ENCODE results near the gene SH3D19. TPM values are rescaled to one million over a fixed set of nuclear protein-coding genes. Genes with fewer than 3 reads are reported as not detected.

Gene SH3D19
- total RNA-seq, 1 experiment from 2014 or later, result 29.7 TPM

DNA sequence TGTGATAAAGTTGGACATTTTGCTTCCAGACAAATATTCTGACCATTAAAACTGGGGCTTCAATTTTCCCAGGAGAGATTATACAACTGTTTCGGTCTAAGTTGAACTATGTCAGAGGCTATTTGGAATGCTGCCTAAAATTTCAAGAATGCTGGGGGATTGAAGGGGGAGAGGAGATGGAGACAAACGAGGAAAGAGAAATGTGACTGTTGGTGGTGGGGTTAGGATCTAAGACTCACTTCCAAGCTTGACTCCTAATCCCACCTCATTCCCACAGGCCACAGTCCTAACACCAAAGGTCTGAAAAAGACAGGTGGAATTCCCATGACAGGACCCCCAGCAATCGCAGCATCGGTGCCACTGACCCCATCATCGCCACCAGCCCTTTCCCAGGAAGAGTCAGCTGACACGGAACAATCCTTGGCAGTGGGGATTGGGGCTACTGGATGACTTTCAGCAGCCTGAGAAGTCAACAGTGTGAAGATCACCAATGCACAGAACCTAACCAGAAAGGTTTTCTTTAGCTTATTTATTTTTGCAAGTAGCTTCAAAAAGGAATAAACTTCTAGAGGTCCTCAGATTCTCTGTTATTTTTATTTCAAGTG is 122.5 kb downstream of the SH3D19 start:
- Histone ChIP-seq H3K14ac (ENCODE audit: insufficient read depth, low read length) (no peak overlapping the region; the same call in 1 of the 2 replicates), H2BK20ac (ENCODE audit: low read depth, low read length, poor library complexity, severe bottlenecking) (no peak overlapping the region), H4K91ac (ENCODE audit: insufficient read length, low read depth, low read length) (no peak overlapping the region), H3K4me2 (ENCODE audit: insufficient read depth, insufficient read length, low read length) (no peak overlapping the region), H3K23ac (ENCODE audit: insufficient read length, low read depth, low read length) (no peak overlapping the region), H3K18ac (ENCODE audit: insufficient read length, low read depth, low read length) (no peak overlapping the region), H3K9ac (ENCODE audit: extremely low read depth, insufficient read length, low read length) (no peak overlapping the region), H3K79me2 (ENCODE audit: insufficient read depth, low read length) (0 out of 2 replicates have a peak, but pooled peaks cover 2% of the 10 kb centered on the region), H3K27ac (ENCODE audit: insufficient read length, low read depth, low read length) (no peak overlapping the region), H3K9me3 (ENCODE audit: control insufficient read depth, low read depth, low read length) (no peaks in the 10 kb centered on the region), H3K4me1 (ENCODE audit: insufficient read depth, low read length) (peaks cover 2% of the 10 kb centered on the region), H3K4ac (ENCODE audit: low read depth, low read length) (no peak overlapping the region), H3K79me1 (ENCODE audit: insufficient read depth, low read depth, low read length, poor library complexity, severe bottlenecking) (no peaks in the 10 kb centered on the region), H4K5ac (ENCODE audit: insufficient read length, low read depth, low read length) (no peak overlapping the region), H2BK12ac (ENCODE audit: insufficient read length, low read depth, low read length) (no peak overlapping the region), H2AK5ac (ENCODE audit: insufficient read length, low read length) (no peak overlapping the region), H3K27me3 (ENCODE audit: insufficient read depth, low read length) (no peaks in the 10 kb centered on the region), H2BK5ac (ENCODE audit: insufficient read length, low read length) (no peak overlapping the region), H2AFZ (ENCODE audit: low read length) (no peak overlapping the region), H4K8ac (replicated peaks; ENCODE audit: insufficient read length, low read depth, low read length) (no peak overlapping the region), H3T11ph (ENCODE audit: low read length) (no peak overlapping the region), H3K23me2 (ENCODE audit: insufficient read length, low read depth, low read length, poor library complexity, severe bottlenecking) (no peaks in the 10 kb centered on the region), H3K56ac (ENCODE audit: insufficient read length, low read depth, low read length) (no peak overlapping the region), H4K20me1 (ENCODE audit: control insufficient read depth, insufficient read depth, insufficient read length) (no peaks in the 10 kb centered on the region), H2BK15ac (ENCODE audit: low read depth, low read length) (no peak overlapping the region), H2BK120ac (ENCODE audit: low read depth, low read length, poor library complexity, severe bottlenecking) (no peak overlapping the region)
- Mint-ChIP-seq H3K27ac (peak overlapping the region in 2 of 3 experiments; percentile 10 to 36; a peak in 2 of 7 replicates), H3K4me3 (no peak overlapping the region), H3K4me1 (peaks cover 5 to 8% of the 10 kb centered on the region in 2 experiments; a peak in 3 of 4 replicates), H3K36me3 (ENCODE audit: insufficient read depth in 1 of 3, low read depth in 3 of 3) (no peaks in the 10 kb centered on the region), H3K9me3 (no peaks in the 10 kb centered on the region), H3K27me3 (ENCODE audit: low read depth) (no peaks in the 10 kb centered on the region)
- DNase-seq, result no peak
- TF ChIP-seq, protein P1, sequence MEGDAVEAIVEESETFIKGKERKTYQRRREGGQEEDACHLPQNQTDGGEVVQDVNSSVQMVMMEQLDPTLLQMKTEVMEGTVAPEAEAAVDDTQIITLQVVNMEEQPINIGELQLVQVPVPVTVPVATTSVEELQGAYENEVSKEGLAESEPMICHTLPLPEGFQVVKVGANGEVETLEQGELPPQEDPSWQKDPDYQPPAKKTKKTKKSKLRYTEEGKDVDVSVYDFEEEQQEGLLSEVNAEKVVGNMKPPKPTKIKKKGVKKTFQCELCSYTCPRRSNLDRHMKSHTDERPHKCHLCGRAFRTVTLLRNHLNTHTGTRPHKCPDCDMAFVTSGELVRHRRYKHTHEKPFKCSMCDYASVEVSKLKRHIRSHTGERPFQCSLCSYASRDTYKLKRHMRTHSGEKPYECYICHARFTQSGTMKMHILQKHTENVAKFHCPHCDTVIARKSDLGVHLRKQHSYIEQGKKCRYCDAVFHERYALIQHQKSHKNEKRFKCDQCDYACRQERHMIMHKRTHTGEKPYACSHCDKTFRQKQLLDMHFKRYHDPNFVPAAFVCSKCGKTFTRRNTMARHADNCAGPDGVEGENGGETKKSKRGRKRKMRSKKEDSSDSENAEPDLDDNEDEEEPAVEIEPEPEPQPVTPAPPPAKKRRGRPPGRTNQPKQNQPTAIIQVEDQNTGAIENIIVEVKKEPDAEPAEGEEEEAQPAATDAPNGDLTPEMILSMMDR (conservative IDR thresholded peaks at IDR 0.05), result no peak
- WGBS (ENCODE audit: extremely low coverage, insufficient read length, low lambda C conversion rate), result no CpG with 5 or more reads among the region's 6 CpGs

Measured in H9 (cell line).